Lower leg skin (tissue), 3 donors: ENCODE measurements around the gene GRIK3.

Experiments
- POLR2A ChIP-seq, 2 donors: fragments of 450-650 bp; IDR thresholded peaks; one replicate each; pipeline ENCODE4 v1.6.1; 2016 to 2017; ENCODE audit warnings: antibody characterized with exemption in 2 of 2, mild to moderate bottlenecking in 1 of 2, moderate library complexity in 1 of 2
- TF ChIP-seq, protein P1 (sequence below), 3 donors: fragments of 450-650 bp; IDR thresholded peaks; one replicate each; pipeline ENCODE4 v1.5.1; 2016; ENCODE audit warnings: antibody characterized with exemption in 3 of 3, mild to moderate bottlenecking in 3 of 3, moderate library complexity in 2 of 3

DNA sequence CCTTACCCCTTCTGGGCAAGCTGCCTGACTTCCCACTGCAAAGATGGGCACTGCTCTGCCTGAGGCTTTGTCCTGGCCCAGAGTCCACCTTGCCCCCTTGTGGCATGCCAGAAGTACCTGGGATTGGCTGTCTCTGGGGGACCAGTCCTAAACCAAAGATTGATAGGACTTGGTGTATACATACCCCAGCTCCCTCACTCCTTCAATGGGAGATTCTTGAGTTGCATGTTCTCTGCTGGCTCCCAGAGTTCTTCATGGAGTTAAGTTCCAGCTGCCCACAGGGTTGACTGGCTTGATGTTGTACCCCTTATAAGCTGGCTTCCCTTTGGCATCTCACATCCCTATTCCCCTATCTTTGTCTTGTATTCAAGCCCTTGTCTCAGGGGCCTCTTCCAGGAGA, 244.8 kb downstream of the GRIK3 start:
- TF ChIP-seq, protein P1, sequence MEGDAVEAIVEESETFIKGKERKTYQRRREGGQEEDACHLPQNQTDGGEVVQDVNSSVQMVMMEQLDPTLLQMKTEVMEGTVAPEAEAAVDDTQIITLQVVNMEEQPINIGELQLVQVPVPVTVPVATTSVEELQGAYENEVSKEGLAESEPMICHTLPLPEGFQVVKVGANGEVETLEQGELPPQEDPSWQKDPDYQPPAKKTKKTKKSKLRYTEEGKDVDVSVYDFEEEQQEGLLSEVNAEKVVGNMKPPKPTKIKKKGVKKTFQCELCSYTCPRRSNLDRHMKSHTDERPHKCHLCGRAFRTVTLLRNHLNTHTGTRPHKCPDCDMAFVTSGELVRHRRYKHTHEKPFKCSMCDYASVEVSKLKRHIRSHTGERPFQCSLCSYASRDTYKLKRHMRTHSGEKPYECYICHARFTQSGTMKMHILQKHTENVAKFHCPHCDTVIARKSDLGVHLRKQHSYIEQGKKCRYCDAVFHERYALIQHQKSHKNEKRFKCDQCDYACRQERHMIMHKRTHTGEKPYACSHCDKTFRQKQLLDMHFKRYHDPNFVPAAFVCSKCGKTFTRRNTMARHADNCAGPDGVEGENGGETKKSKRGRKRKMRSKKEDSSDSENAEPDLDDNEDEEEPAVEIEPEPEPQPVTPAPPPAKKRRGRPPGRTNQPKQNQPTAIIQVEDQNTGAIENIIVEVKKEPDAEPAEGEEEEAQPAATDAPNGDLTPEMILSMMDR (IDR thresholded peaks at IDR 0.05), result no peak
- TF ChIP-seq POLR2A (IDR thresholded peaks at IDR 0.05), result no peak
